Esophagus muscularis mucosa (tissue), 4 donors: ENCODE data around the gene NAV2.

ENCODE experiments used
- CTCF ChIP-seq, 3 experiments: fragments of 200-600 bp in 2 of 3; fragments of 450-650 bp in 1 of 3; sonication (generic) in 2 of 3; IDR thresholded peaks; one replicate each; pipeline ENCODE4 v1.5.1; 2017 to 2019; ENCODE audit warnings: antibody characterized with exemption in 3 of 3, mild to moderate bottlenecking in 2 of 3, moderate library complexity in 1 of 3
- EP300 ChIP-seq: sonication (generic); formaldehyde crosslinking; IDR thresholded peaks from one replicate; pipeline ENCODE4 v1.6.1; 2017; ENCODE audit warnings: antibody characterized with exemption
- POLR2A ChIP-seq: fragments of 450-650 bp; IDR thresholded peaks from one replicate; pipeline ENCODE4 v1.6.1; 2017; ENCODE audit warnings: antibody characterized with exemption, moderate library complexity, mild to moderate bottlenecking, low read depth
- POLR2AphosphoS5 ChIP-seq, 2 donors: sonication (generic); formaldehyde crosslinking; IDR thresholded peaks; one replicate each; pipeline ENCODE4 v1.6.1; 2017; ENCODE audit warnings: antibody characterized with exemption in 2 of 2

DNA sequence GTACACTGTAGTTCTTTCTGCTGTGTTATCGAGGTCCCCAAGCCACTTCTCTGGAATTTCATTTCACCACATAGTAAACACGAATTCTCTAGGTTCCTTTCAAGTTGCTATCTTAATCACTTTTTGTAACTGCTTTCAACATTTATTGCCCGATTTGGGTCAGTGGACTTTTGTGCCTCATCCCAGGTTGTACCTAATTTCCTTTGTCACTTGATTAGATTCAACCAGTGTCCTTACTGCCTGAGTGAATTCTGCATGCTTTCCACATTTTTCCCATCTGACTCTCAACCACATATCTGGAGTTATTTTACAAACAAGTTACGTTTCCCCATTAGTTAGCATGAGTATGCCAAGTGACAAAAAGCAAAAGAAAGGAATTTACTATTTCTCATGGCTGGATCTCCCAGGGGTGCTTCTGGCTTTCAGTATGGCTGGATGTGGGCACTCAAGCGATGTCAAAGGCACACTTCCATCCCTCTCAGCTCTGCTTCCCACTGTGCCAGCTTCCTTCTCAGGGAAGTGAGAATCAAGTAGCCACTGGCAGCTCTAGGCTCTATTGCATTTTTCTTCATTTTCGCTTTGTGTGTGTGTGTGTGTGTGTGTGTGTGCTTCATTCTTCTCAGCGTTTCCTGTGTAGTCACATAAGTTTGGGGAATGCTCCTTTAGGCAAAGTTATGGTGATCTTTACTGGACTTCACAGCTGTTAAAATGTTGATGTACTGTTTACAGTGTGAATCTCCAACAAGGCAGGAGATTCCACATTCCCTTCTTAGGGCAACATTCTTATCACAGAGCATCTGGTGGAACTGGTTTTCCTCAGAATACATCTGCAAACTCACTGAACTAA, 318.7 kb downstream of the NAV2 start:
- no peak for TF ChIP-seq CTCF (IDR thresholded peaks at IDR 0.05)
- no peak for TF ChIP-seq EP300
- no peak for TF ChIP-seq POLR2A
- no peak for TF ChIP-seq POLR2AphosphoS5 (IDR thresholded peaks at IDR 0.05)
